Small intestine (tissue), 7 donors: ENCODE measurements around the gene FBXL17. TPM values are rescaled to one million over a fixed set of nuclear protein-coding genes. Genes with fewer than 3 reads are reported as not detected.
A peak's percentile ranks its signal among the peaks of the same experiment; 100 is the strongest.
"Not testable (repeated sequence)": the region's sequence is repeated elsewhere in the genome, so short reads cannot be mapped to it uniquely, and the experiment has no call there.

Experiments used
- DNase-seq, 2 donors: peaks; one replicate each; pipeline versions ENCODE4 v3.0.0 to v3.0.0-alpha.2; 2013
- FAIRE-seq: peaks from 2 replicates; lab custom pipeline; 2012; peaks lifted over from hg19 to GRCh38; lab: Jason Lieb, UNC
- H3K27ac ChIP-seq, 3 donors: one replicate each; pipeline ENCODE4 v1.5.1; 2013; ENCODE audit warnings: low read length in 2 of 3, mild to moderate bottlenecking in 2 of 3, control low read depth in 1 of 3, inconsistent platforms in 1 of 3, low read depth in 1 of 3, moderate library complexity in 1 of 3
- H3K27me3 ChIP-seq, 3 donors: one replicate each; pipeline ENCODE4 v1.6.1; 2013; ENCODE audit warnings: low read length in 3 of 3, inconsistent platforms in 1 of 3; ENCODE audit not compliant: control insufficient read depth in 3 of 3, insufficient read depth in 3 of 3
- H3K36me3 ChIP-seq, 3 donors: one replicate each; pipeline ENCODE4 v1.6.1; 2013; ENCODE audit warnings: low read length in 3 of 3, inconsistent platforms in 1 of 3, low read depth in 1 of 3, mild to moderate bottlenecking in 1 of 3, moderate library complexity in 1 of 3; ENCODE audit not compliant: control insufficient read depth in 3 of 3, insufficient read depth in 2 of 3
- H3K4me1 ChIP-seq, 3 donors: one replicate each; pipeline ENCODE4 v1.6.1; 2013; ENCODE audit warnings: low read length in 2 of 3, inconsistent platforms in 1 of 3, low read depth in 1 of 3, mild to moderate bottlenecking in 1 of 3, moderate library complexity in 1 of 3; ENCODE audit not compliant: control insufficient read depth in 3 of 3, insufficient read depth in 2 of 3
- H3K4me3 ChIP-seq, 3 donors: one replicate each; pipeline ENCODE4 v1.5.1; 2013; ENCODE audit warnings: low read length in 3 of 3, control low read depth in 1 of 3, inconsistent platforms in 1 of 3, low read depth in 1 of 3, mild to moderate bottlenecking in 1 of 3, moderate library complexity in 1 of 3
- H3K9me3 ChIP-seq, 2 donors: one replicate each; pipeline ENCODE4 v1.6.1; 2013; ENCODE audit warnings: low read depth in 1 of 2, low read length in 1 of 2; ENCODE audit not compliant: control insufficient read depth in 2 of 2, insufficient read depth in 1 of 2
- WGBS, 3 donors: extraction: QIAGEN DNeasy Blood & Tissue Kit; methylation state at CpG; one replicate each; pipeline ENCODE4 v1.1.7; 2013; 5-methylcytosine and 5-hydroxymethylcytosine counted together
- polyA plus RNA-seq, 4 donors: library from polyadenylated mRNA; stranded (reverse) in 3 of 4; unstranded in 1 of 4; fragments of 200-250 nt in 3 of 4; fragments of 120-200 nt in 1 of 4; gene quantifications; one replicate each; pipeline versions ENCODE4 v1.2.1 to v1.2.3, GENCODE V29; 2013
- donor health status: healthy with polysubstance abuse.
- donor health status: control.
- donor health status: control.
- donor health status: Bipolar disorder and iron deficiency.
- donor health status: healthy.

FBXL17 gene
- polyA plus RNA-seq, 4 donors = 5.4 to 20.6 (median 8.3) TPM

DNA sequence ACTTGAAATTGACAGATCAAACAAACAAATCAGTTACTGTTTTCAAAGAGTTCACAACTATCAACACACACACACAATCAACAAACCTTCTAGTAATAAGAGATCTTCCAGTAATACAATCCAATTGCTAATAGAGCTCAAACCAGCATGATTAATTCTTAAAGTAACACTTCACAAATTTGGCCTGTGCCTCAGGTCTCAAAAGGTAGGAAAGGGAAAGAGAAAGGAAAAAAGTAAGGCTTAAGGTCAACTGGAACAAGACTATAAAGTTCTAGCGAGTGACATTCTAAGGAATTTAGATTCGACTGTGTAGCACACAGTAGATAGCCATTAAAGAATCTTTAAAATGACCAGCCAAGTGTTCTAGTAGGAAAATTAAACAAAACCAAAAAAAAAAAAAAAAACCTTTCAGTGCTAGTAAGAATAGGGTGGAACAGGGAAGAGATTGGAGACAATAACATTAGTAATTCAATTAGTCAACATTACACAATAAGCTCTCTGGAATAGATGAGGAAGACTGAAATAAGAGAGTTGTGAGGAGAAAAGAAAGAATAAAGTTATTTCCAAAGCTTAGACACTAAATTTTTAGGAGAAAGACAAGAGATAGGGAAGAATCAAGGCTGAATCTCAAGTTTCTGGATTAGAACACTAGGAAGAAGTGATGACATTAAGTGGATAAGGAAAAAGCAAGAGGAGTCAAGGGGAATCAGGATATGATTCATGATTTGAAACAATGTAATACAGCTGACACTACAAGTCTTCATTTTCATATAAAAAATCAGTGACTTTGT, 86.1 kb downstream of the FBXL17 start:
- Histone ChIP-seq H3K27me3 (no peaks in the 10 kb centered on the region), H3K27ac (no peak overlapping the region), H3K36me3 (no peaks in the 10 kb centered on the region), H3K4me1 (no peaks in the 10 kb centered on the region), H3K9me3 (no peaks in the 10 kb centered on the region), H3K4me3 (no peak overlapping the region)
- WGBS, 3 donors = 25 to 72% (median 30%) methylated on average over 2 of the region's 2 CpGs
- FAIRE-seq (peak; percentile 49), DNase-seq (peak; percentile 12 to 70)

DNA sequence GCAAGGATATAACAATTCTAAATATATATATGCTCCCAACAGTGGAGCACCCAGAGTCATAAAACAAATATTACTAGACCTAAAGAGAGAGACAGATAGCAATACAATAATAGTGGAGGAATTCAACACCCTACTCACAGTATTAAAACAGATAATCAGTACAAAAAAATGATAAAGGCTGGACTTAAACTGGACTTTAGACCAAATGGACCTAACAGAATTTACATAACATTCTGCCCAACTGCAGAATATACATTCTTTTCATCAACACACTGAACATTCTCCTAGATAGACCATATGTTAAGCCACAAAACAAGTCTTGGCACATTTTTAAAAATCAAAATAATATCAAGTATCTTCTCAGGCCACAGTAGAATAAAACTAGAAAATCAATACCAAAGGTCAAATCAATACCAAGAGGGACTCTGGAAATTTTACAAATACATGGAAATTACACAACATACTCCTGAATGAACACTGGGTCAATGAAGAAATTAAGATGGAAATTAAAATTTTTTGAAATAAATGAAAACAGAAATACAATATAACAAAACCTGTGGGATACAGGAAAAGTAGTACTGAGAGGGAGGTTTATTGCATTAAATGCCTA, 100.8 kb downstream of the FBXL17 start:
- no peaks in the 10 kb centered on the region for H3K27me3 ChIP-seq
- H3K9me3 ChIP-seq = no peaks in the 10 kb centered on the region
- H3K4me3 ChIP-seq = no peak overlapping the region
- H3K36me3 ChIP-seq = no peaks in the 10 kb centered on the region
- DNase-seq = no peak
- no peak overlapping the region for H3K27ac ChIP-seq
- peak; percentile 47 for FAIRE-seq
- H3K4me1 ChIP-seq = no peaks in the 10 kb centered on the region

DNA sequence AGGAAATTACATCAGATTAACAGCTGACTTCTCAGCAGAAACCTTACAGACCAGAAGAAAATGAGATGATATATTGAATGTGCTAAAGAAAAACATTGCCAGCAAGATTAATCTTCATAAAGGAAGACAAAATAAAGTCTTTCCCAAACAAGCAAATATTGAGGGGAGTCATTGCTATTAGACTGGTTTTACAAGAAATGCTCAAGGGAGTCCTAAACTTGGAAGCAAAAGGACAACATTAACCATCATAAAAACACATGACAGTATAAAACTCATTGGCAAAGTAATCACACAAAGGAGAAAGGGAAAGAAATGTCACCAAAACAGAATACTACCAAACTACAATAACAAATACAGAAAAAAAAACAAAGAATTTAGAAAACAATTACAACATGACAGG, 101.7 kb downstream of the FBXL17 start:
- Histone ChIP-seq H3K27me3 (no peaks in the 10 kb centered on the region), H3K4me1 (no peaks in the 10 kb centered on the region), H3K36me3 (no peaks in the 10 kb centered on the region), H3K9me3 (no peaks in the 10 kb centered on the region), H3K4me3 (no peak overlapping the region), H3K27ac (no peak overlapping the region)
- DNase-seq (no peak), FAIRE-seq (no peak)

DNA sequence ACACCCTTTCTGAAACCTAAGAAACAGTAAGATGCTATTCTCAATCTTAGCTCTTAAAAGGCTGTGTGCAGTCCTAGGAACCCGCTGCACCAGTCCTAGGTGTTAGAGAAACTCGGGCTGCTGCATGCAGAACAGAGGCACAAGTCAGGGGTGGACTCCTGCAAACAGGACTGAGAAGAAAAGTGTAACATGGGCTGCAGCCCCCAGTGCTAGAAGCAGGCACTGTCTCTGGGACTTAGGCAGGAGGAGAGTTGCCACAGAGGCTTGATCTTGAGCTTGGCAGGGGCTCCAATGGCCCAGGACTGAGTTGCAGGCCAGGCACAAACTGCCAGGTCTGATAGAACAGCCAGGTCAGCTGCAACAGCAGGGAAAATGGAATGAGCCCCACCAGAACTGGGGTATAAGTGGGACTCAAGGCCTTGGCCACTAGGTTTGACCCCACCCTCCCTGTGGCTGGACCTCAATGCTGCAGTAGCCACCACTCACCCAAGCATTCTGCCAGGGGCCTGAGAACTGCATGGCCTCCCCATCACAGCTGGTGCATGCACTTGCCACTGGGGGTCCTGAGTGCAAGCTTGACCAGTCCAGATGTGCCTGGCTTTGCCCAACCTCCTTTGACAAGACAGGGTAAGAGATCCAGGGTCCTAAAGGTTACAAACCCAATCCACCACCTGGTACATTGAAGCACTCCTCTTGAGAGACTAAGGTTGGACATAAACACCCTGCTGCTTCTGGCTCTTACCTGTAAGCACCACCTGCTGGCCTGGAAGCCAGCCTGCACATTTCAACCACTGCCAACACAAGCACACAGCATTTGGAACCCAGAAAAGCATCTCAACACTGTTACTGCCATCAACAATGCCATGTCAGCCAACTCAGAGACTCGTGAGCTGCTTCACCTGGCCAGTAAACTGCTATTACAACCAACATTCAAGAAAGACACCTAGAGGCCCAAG, 103.3 kb downstream of the FBXL17 start:
- H3K4me3 ChIP-seq = no peak overlapping the region
- FAIRE-seq = no peak
- H3K9me3 ChIP-seq = no peaks in the 10 kb centered on the region
- no peak for DNase-seq
- H3K36me3 ChIP-seq = no peaks in the 10 kb centered on the region
- WGBS, 3 donors = 92 to 97% (median 95%) methylated on average over 3 of the region's 3 CpGs
- no peak overlapping the region for H3K27ac ChIP-seq
- H3K4me1 ChIP-seq = no peaks in the 10 kb centered on the region
- no peaks in the 10 kb centered on the region for H3K27me3 ChIP-seq

DNA sequence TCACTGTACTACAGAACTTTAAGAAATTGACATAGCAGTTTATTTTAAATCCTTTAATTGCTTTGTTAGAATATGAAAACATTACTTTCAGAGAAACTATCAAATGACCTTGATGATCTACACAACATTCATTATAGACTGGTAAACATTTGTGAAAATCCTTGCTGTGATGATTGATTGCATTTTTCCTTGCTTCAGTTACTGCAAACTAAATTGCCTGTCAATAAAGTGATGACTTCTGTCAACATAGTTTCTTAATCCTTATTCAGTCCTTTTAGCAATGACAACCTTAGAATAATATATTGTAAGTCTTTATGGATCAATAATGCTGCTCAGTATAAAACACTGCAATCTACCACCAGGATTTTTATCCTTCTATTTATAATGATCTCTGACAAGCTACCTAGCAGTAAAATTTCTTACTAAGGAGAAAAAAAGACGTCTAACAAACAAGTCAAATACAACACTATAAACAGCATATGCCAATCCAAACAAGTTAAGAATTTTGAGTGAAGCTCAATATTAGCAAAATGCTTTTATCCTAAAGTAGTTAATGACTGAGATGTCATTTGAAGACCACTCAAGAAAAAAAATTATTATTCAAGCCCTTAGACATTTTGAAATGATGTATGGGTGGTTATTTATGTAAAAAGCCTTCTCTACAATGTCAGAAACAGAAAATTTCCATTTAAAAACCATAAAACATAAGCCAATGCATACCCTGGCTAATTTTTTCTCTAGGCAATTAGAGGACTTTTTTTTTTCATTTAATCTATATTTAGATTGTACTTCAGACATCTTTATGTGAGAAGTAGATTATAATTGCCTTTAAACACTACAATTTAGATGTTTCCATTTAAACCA, 105.5 kb downstream of the FBXL17 start:
- no peaks in the 10 kb centered on the region for H3K36me3 ChIP-seq
- H3K27me3 ChIP-seq = no peaks in the 10 kb centered on the region
- H3K9me3 ChIP-seq = no peaks in the 10 kb centered on the region
- H3K27ac ChIP-seq = no peak overlapping the region
- FAIRE-seq (peak; percentile 44), DNase-seq (no peak)
- WGBS, 3 donors = 72 to 93% (median 85%) methylated on average over 1 of the region's 1 CpG
- no peaks in the 10 kb centered on the region for H3K4me1 ChIP-seq
- H3K4me3 ChIP-seq = no peak overlapping the region

DNA sequence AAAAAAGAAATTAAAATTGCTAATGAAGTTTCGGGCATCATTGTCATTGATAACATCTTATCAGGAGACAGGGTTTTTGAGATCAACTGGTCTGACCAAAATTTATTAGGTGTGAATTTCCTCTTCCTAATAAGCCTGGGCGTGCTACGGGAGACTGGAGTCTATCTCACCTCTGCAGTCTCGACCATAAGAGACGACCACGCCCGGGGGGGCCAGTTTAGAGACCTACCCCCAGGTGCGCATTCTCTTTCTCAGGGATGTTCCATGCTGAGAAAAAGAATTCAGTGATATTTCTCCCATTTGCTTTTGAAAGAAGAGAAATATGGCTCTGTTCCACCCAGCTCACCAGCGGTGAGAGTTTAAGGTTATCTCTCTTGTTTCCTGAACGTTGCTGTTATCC, 107.8 kb downstream of the FBXL17 start:
- H3K4me3 ChIP-seq, H3K4me1 ChIP-seq, H3K36me3 ChIP-seq, DNase-seq, H3K9me3 ChIP-seq, FAIRE-seq, H3K27ac ChIP-seq, H3K27me3 ChIP-seq: not testable (repeated sequence)
- 95 to 98% (median 98%) methylated on average over 10 of the region's 10 CpGs for WGBS, 3 donors

DNA sequence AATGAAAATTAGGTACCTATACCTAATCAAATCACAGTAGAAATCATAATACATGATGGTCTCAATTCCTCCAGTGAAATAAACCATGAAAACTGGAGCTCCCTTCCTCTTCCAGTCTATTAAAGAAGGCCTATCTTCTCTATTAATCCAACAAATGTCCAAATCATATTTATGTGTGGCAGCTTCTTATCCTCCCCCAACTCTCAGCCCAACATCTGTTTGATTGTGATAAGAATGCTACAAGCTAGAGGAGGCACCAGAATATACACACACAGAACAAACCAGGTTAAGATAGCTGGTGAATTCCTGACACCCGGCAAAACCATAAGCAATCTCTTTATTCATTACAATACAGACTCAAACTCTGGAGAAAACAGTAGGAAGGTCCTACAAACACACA, 110.8 kb downstream of the FBXL17 start:
- no peaks in the 10 kb centered on the region for H3K36me3 ChIP-seq
- WGBS, 3 donors = 76 to 96% (median 85%) methylated on average over 1 of the region's 1 CpG
- H3K4me3 ChIP-seq = no peak overlapping the region
- H3K4me1 ChIP-seq = no peaks in the 10 kb centered on the region
- no peaks in the 10 kb centered on the region for H3K27me3 ChIP-seq
- DNase-seq (no peak), FAIRE-seq (no peak)
- H3K27ac ChIP-seq = no peak overlapping the region
- no peaks in the 10 kb centered on the region for H3K9me3 ChIP-seq

DNA sequence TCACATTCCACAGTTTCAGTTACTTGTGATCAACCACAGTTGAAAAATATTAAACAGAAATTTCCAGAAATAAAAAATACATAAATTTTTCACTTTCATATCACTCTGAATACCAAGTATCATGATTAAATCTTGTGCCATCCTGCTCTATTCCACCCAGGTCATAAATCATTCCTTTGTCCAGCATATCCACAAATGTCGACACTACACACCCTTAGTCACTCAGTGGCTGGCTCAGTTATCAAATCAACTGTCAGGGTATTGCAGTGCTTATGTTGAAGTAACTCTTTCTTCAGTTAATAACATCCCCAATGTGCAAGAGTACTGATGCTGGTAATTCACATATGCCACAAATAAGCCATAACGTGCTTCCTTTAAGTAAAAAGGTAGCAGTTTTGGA, 115.7 kb downstream of the FBXL17 start:
- H3K4me3 ChIP-seq = no peak overlapping the region
- FAIRE-seq = no peak

More for the DNA sequence above, 115.7 kb downstream of the FBXL17 start:
- Histone ChIP-seq H3K27me3 (no peaks in the 10 kb centered on the region), H3K9me3 (no peaks in the 10 kb centered on the region), H3K36me3 (no peaks in the 10 kb centered on the region), H3K4me1 (no peaks in the 10 kb centered on the region), H3K27ac (no peak overlapping the region)
- 62 to 83% (median 75%) methylated on average over 2 of the region's 2 CpGs for WGBS, 3 donors
- no peak for DNase-seq
